Stromal cell of bone marrow (primary cell): Measurements from ENCODE around the gene PTCD1.

Experiments
- DNase-seq: peaks from one replicate; pipeline ENCODE4 v3.0.0-alpha.2; 2012; ENCODE audit warnings: low read depth

The PTCD1 gene

GRCh38 chr7:99408379-99409191 is 30.0 kb downstream of the PTCD1 start, which contains the start of the genes BUD31 and PDAP1:
Gene BUD31 (plus strand): TSS chr7:99408969. CDS start chr7:99411093, 2,124 bp downstream.
Gene PDAP1 (minus strand): TSS chr7:99408597. CDS start chr7:99408548, 49 bp downstream.
- peak; percentile 84 for DNase-seq

DNA sequence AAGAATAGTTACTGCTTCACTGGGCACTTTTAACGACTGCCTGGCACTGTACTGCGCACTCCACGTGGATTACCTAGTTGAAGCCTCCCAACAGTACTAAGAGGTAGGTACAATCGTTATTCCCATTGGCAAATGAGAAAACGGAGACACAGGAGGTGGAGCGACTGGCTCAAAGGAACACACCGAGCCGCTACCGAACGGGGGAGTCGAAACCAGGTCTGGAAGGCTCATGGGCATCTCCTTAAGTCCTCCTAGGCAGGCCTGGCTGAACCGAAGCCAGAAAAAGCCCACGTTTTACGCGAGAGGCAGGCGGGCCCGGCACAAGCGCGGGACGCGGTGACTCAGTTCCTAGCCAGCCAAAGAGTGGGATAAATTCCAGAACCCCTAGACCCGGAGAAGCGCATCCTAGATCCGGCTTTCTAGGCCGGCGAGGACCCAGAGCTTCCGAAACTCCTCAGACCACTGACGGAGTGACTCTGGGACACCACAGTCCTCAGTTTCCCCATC is 30.7 kb downstream of the PTCD1 start:
- peak; percentile 76 for DNase-seq

- no peak for DNase-seq
Measured at GRCh38 chr7:99406557-99406956, 32.0 kb downstream of the PTCD1 start.

GRCh38 chr7:99404977-99405320 is 33.6 kb downstream of the PTCD1 start:
- DNase-seq, result no peak

DNA sequence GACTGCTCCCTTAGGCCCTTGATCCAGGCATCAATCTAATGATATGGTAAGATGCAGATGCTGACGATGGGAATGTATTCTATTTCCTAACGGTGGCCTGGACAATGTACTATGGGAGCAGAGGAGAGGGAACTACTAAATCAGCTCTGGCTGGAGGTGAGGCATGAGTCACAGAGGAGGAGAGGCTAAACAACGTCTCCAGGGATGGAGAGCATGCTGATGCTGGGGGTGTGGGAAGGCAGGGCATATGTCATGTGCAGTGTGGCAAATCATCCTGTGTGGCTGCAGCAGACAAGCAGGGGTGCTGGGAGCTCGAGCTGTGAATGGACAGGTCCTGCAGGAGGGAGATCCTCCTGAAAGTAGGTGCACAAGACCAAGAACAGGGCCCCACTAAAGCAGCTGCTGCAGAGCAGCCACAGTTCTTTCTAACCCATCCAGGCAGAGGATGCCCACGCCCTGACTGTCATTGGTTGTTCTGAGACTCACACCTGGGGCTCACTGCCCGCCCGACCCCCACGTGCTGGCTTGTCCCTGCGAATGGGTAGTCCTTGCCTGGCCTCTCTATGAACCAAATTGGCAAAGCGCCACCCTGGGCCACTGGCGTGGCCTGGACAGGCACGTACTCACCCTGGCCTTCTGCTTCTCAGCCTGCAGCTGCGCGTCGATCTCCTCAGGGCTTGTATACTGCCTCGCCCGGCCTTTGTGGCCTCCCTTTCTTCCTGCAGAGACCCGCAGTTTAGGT is 34.2 kb downstream of the PTCD1 start:
- DNase-seq, result no peak

- no peak for DNase-seq
Measured at GRCh38 chr7:99403764-99404163, 34.8 kb downstream of the PTCD1 start.

GRCh38 chr7:99402854-99403253 is 35.7 kb downstream of the PTCD1 start:
- DNase-seq, result no peak

- DNase-seq, result no peak
Measured at GRCh38 chr7:99399597-99399996, 39.0 kb downstream of the PTCD1 start.

DNA sequence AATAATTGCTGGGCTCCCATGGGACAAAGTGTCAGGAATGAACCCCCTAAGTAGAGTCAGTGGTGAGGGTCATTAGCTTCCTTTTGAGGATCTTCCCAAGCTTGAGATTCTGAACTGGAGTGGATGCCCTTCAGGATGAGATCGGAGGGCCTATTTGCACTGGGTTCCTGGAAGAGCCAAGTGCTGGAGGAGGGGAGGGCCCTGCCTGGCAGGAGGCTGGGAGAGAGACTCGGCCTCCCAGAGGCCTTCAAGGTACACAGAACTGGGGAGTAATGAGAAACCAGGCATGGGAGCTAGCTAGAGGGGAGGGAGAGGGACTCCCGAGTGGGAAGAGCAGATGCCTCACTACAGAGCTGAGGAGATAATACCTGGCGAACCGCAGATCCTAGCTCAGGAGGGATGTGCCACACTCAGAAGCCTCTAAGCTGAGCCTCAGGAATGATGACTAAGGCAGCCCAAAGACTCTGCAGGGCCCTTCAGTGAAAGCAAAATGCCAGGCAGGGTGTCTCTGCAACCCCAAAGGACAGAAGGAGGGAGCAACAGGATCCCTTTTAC is 39.6 kb downstream of the PTCD1 start:
- no peak for DNase-seq

- no peak for DNase-seq
Measured at GRCh38 chr7:99397297-99397983, 41.2 kb downstream of the PTCD1 start.

DNA sequence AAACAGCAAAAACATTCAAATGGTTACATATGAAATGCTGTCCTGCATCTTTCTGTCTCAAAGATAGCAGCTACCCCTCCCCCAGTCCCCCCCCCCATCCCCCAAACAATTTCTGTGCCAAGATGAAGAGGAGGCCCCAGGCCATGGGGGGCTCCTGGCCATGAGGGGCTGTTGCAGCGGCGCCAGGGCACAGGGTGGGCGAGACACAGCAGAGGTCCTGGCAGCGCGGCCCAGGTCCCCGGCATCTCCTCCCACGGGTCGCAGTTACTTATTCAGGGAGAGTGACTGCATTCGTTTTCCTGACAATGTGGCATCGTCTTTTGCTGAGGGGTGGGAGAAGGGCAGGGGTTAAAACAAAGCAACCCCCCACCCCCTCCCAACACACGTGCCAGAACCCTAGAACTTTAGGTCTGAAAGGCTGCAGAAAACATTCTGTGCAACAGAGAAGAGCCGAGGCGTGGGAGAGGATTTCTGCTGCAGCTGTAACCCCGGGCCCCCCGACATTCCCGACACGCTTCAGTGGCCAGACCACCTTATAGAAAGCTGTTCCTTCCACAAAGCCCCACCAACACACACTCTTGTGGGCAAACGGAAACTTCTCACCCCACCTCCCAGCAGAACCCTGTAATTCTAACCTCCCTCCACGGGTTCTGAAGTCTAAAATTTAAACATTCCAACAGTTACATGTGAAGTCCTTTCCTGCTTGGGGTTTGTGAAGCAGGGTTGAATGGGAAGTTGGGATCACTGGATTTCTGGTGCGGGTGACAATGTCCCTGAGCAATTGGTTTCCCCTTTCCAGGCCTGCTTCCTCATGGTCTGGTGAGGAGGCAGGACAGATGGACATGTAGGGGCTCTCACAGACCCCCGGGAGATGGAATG is 41.9 kb downstream of the PTCD1 start:
- DNase-seq, result no peak

DNA sequence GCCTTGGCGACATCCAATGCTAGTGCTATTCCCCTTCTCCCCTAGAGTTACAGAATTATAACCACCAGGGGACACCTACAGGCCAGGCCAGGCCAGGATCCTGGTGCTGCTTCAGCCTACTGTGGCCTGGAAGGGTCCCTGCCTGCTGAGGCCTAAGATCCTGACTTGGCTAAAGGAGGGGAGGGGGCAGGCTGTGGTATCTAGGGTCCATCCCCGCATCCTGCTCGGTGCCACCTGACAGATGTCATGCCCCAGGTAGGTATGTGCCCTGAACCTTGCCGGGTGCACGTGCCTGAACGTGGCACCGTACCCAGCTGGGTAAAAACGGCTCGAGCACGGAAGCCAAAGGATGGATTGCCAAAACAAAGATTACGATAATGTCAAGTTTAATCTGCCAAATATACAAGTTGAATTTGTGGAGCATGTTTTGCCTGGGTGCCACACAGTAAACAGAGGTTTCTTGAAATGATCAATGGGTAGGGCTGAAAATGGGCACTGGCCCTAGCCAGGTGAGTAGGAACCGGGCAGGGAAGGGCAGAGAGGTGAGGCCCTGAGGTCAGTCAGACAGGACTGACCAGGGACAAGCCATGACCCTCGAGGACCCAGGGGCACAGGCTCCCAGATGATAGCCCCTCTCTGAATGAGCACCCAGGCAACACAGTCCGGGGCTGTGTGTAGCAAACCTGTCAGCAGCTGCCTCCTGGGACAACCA is 42.8 kb downstream of the PTCD1 start:
- DNase-seq, result no peak

DNA sequence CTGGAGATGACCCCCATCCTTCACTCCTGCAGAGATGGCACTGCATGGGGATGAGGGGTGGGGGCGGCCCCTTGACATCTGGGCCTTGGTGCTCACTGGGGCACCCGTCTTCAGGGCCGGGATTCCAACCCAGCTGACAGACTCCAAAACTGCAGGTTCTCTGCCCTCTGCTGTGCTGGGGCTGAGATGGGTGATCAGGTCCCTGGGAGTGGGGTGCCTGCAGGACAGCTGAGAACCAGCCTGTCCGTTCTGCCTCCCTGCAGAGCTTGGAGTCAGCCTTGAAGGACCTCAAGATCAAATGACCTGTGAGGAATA is 44.5 kb downstream of the PTCD1 start:
- no peak for DNase-seq

DNA sequence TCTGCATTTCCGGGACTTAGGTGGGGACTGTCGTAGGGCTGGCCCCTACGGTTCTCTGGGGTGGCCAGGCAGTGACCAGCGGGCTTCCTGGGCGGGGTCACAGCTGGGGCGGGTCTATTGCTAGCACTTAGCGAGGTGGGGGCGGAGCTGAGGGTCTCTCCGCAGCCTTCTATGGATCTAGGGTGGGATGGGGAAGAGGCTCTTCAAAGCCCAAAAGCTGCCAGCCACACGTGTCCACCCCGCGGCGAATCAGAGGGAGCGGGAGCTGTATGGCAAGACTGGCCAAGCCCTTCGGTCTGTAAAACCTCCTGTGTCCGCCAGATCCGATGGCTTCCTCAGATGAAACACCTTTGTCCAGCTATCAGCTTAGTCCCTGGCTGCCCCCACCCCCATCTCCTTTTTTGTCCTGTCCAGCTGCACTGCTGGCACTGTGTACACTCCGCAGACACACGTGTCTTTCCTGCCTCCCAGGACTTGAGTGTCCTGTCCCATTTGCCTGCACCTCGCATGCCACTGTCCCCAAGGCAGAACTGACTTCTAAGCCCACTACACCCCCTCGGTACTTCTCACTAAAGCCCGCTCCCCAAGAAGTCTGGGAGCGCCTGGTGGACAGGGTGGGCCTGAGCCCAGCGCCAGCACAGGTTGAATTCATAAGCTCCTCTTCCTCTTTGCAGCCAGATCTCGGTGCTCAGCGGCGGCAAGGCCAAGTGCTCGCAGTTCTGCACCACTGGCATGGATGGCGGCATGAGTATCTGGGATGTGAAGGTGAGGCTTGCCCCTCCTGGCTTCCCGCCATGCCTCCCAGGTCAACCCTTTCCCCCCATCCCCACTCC is 45.0 kb downstream of the PTCD1 start:
- DNase-seq, result no peak

DNA sequence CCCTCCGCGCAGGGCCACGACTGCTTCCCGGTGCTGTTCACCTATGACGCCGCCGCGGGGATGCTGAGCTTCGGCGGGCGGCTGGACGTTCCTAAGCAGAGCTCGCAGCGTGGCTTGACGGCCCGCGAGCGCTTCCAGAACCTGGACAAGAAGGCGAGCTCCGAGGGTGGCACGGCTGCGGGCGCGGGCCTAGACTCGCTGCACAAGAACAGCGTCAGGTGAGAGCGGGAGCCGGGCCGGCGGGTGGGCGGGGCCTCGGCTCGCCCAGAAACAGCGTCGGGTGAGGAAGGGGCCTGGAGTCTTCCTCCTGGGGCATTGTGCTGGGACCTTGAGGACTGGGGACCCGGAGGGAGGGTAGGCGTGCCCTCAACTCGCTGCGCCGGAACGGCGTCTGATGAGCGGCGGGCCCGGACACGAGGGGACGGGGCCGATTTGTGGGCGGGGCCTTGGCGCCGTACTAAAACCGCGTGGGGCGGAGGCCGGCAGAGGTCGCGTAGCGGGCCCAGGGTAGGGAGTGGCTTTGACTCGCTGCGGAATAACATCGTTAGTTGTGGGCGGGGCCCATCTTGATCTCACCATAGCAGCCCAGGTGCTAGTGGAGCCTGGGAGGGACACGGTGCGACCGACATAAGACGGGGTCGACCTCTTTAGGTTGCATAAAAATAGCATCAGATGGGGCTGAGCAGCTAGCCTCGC is 45.8 kb downstream of the PTCD1 start:
- DNase-seq, result no peak

DNA sequence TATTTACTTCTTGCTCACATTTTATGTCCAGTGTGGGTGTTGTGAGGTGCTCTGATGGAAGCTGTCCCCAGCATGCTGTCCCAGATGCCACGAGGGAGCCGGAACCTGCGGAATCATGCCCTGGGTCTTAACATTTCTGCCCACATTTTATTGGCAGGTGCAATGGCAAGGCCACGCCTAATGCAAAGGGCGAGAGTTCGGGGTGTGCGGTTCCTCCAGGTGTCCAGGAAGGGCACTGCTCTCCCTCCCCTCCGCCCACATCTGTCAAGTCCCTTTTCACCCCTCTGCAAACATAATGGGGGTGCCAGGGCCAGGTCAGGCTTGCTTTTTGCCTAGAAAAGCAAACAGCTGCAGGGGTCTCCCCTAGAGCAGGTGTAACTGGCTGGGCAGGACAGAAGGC is 46.6 kb downstream of the PTCD1 start:
- DNase-seq, result no peak

- no peak for DNase-seq
Measured at GRCh38 chr7:99390941-99391602, 47.5 kb downstream of the PTCD1 start.

GRCh38 chr7:99389772-99390171 is 48.8 kb downstream of the PTCD1 start:
- no peak for DNase-seq

GRCh38 chr7:99387912-99388311 is 50.7 kb downstream of the PTCD1 start:
- no peak for DNase-seq
